DOHH2 (cell line): ENCODE data around the gene HAUS3.

Experiments
- CTCF ChIP-seq: fragments of 200-600 bp; sonication (generic); IDR thresholded peaks from one replicate; pipeline ENCODE4 v1.5.1; 2014; ENCODE audit warnings: antibody characterized with exemption, mild to moderate bottlenecking, low read depth, low read length; ENCODE audit not compliant: poor library complexity, severe bottlenecking
- EZH2phosphoT487 ChIP-seq: fragments of 200-600 bp; sonication (generic); IDR thresholded peaks from 2 replicates; pipeline ENCODE4 v1.6.1; 2017; ENCODE audit warnings: borderline replicate concordance, mild to moderate bottlenecking, antibody characterized with exemption, low read length, moderate library complexity, mixed read lengths

- TF ChIP-seq CTCF, result no peak
- TF ChIP-seq EZH2phosphoT487, result no peak
Measured at GRCh38 chr4:2255501-2256155, 13.7 kb upstream of the HAUS3 start.
